HepG2 (cell line): ENCODE results near the gene SFTA2. TPM values are rescaled to one million over a fixed set of nuclear protein-coding genes. Genes with fewer than 3 reads are reported as not detected.

Source experiments
- AKAP8 ChIP-seq: sonication (generic); formaldehyde crosslinking; IDR thresholded peaks from 2 replicates; pipeline ENCODE4 v1.5.1; 2020; ENCODE audit warnings: mild to moderate bottlenecking, missing genetic modification reagents
- DZIP1 ChIP-seq: sonication (generic); formaldehyde crosslinking; IDR thresholded peaks from 2 replicates; pipeline ENCODE4 v1.5.0; 2020; ENCODE audit warnings: mild to moderate bottlenecking, missing genetic modification reagents
- GMEB1 ChIP-seq: sonication (generic); formaldehyde crosslinking; IDR thresholded peaks from 2 replicates; pipeline ENCODE4 v1.5.1; 2020; ENCODE audit warnings: missing genetic modification reagents, mild to moderate bottlenecking, borderline replicate concordance
- KDM3A ChIP-seq: IDR thresholded peaks from 2 replicates; pipeline ENCODE4 v1.6.1; 2018; ENCODE audit warnings: low read depth, missing compliant biosample characterization
- KDM5A ChIP-seq: fragments of 200-600 bp; sonication (generic); IDR thresholded peaks from 2 replicates; pipeline ENCODE4 v1.7.0; 2018; ENCODE audit warnings: antibody characterized with exemption, mild to moderate bottlenecking, low read length, borderline replicate concordance
- NFE2 ChIP-seq: sonication (generic); formaldehyde crosslinking; IDR thresholded peaks from 2 replicates; pipeline ENCODE4 v1.4.0; 2020; ENCODE audit warnings: missing genetic modification reagents
- NFYC ChIP-seq: IDR thresholded peaks from 2 replicates; pipeline ENCODE4 v1.6.1; 2016; ENCODE audit warnings: missing genetic modification reagents, missing compliant biosample characterization
- PHF20 ChIP-seq: sonication (generic); formaldehyde crosslinking; IDR thresholded peaks from 2 replicates; pipeline ENCODE4 v1.5.0; 2020; ENCODE audit warnings: mild to moderate bottlenecking, missing genetic modification reagents
- RFX5 ChIP-seq: IDR thresholded peaks from 2 replicates; pipeline ENCODE4 v1.6.1; 2011; ENCODE audit warnings: low read depth, low read length, improper control_type of control experiment
- SOX5 ChIP-seq: IDR thresholded peaks from 2 replicates; pipeline ENCODE4 v1.6.1; 2016; ENCODE audit warnings: borderline replicate concordance
- ZNF546 ChIP-seq: sonication (generic); formaldehyde crosslinking; conservative IDR thresholded peaks from 2 replicates; pipeline ENCODE4 v1.8.1; 2023; ENCODE audit warnings: mild to moderate bottlenecking, missing genetic modification reagents
- ZNF562 ChIP-seq: sonication (generic); formaldehyde crosslinking; IDR thresholded peaks from 2 replicates; pipeline ENCODE4 v1.8.0; 2022; ENCODE audit warnings: missing genetic modification reagents, borderline replicate concordance
- ZNF713 ChIP-seq: sonication (generic); formaldehyde crosslinking; IDR thresholded peaks from 2 replicates; pipeline ENCODE4 v1.4.0; 2020; ENCODE audit warnings: mild to moderate bottlenecking, missing genetic modification reagents
- ZNF891 ChIP-seq: sonication (generic); formaldehyde crosslinking; IDR thresholded peaks from 2 replicates; pipeline ENCODE4 v1.5.0; 2020; ENCODE audit warnings: mild to moderate bottlenecking, missing genetic modification reagents
- polyA plus RNA-seq, 8 experiments: library from polyadenylated mRNA; depleted of rRNA in 3 of 8; stranded (reverse) in 7 of 8; unstranded in 1 of 8; fragments of >200 nt; fragmentation: Illumina TruSeq in 4 of 8; extraction: Trizol in 4 of 8; gene quantifications; 2 replicates each; pipeline versions ENCODE4 v1.2.1 to v1.2.3, GENCODE V29; 2011 to 2016; ENCODE audit warnings: low read depth in 4 of 8, missing spikeins in 1 of 8, mixed read lengths in 1 of 8; ENCODE audit not compliant: insufficient read depth in 1 of 8
- total RNA-seq, 5 experiments: library from RNA; depleted of rRNA; stranded (reverse); fragments of >200 nt; fragmentation: Illumina TruSeq; extraction: Trizol; gene quantifications; 2 replicates each; pipeline ENCODE4 v1.2.3, GENCODE V29; 2016; ENCODE audit warnings: low read depth in 1 of 5
- TF ChIP-seq, protein P1 (sequence below): sonication (generic); formaldehyde crosslinking; IDR thresholded peaks from 2 replicates; pipeline ENCODE4 v1.4.0; 2020; ENCODE audit warnings: mild to moderate bottlenecking, missing genetic modification reagents

The SFTA2 gene
- total and polyA plus RNA-seq, 2 of the 13 experiments (the other 11 are each of a cell fraction or from before 2014, with no cell fraction given), result not detected

DNA sequence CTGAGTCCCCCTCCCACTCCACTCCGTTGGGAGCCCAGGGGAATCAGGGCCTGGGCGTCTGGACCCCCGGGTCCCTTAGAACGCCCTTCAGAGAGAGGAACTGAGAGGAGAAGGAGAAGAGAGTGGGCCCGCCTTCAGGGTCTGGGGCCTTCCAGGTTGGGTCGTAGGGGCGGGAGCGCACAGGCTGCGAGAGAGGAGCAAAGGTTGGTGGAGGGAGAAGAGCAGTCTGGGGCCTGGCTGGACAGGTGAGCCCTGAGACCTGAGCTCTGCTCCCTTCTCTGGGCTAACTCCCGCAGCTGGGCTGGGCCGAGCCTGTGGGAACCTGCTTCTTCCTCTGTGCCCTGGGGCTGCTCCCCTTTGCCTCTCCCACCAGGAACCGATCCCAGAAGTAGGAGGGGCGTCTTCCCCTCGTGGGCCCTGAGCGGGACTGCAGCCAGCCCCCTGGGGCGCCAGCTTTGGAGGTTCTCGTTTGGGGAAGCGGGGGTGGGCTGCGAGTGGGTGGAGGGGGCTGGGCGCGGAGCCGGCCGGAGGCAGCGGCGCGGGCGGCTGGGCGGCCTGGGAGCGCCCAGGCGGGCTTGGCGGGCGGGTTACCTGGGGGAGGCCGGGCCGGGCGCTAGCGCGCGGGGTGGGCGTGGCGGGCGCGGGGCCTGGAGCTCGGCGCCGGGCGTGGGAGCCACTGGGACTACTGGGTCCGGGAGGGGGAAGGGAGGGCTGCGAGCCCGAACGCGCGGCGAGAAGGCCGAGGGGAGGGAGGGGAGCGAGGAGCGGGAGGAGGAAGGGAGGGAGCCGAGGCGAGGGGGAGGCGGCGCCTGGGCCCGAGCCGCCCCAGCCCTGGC is 48.1 kb downstream of the SFTA2 start, which contains the start of gene DDR1 (continued):
- TF ChIP-seq, protein P1, sequence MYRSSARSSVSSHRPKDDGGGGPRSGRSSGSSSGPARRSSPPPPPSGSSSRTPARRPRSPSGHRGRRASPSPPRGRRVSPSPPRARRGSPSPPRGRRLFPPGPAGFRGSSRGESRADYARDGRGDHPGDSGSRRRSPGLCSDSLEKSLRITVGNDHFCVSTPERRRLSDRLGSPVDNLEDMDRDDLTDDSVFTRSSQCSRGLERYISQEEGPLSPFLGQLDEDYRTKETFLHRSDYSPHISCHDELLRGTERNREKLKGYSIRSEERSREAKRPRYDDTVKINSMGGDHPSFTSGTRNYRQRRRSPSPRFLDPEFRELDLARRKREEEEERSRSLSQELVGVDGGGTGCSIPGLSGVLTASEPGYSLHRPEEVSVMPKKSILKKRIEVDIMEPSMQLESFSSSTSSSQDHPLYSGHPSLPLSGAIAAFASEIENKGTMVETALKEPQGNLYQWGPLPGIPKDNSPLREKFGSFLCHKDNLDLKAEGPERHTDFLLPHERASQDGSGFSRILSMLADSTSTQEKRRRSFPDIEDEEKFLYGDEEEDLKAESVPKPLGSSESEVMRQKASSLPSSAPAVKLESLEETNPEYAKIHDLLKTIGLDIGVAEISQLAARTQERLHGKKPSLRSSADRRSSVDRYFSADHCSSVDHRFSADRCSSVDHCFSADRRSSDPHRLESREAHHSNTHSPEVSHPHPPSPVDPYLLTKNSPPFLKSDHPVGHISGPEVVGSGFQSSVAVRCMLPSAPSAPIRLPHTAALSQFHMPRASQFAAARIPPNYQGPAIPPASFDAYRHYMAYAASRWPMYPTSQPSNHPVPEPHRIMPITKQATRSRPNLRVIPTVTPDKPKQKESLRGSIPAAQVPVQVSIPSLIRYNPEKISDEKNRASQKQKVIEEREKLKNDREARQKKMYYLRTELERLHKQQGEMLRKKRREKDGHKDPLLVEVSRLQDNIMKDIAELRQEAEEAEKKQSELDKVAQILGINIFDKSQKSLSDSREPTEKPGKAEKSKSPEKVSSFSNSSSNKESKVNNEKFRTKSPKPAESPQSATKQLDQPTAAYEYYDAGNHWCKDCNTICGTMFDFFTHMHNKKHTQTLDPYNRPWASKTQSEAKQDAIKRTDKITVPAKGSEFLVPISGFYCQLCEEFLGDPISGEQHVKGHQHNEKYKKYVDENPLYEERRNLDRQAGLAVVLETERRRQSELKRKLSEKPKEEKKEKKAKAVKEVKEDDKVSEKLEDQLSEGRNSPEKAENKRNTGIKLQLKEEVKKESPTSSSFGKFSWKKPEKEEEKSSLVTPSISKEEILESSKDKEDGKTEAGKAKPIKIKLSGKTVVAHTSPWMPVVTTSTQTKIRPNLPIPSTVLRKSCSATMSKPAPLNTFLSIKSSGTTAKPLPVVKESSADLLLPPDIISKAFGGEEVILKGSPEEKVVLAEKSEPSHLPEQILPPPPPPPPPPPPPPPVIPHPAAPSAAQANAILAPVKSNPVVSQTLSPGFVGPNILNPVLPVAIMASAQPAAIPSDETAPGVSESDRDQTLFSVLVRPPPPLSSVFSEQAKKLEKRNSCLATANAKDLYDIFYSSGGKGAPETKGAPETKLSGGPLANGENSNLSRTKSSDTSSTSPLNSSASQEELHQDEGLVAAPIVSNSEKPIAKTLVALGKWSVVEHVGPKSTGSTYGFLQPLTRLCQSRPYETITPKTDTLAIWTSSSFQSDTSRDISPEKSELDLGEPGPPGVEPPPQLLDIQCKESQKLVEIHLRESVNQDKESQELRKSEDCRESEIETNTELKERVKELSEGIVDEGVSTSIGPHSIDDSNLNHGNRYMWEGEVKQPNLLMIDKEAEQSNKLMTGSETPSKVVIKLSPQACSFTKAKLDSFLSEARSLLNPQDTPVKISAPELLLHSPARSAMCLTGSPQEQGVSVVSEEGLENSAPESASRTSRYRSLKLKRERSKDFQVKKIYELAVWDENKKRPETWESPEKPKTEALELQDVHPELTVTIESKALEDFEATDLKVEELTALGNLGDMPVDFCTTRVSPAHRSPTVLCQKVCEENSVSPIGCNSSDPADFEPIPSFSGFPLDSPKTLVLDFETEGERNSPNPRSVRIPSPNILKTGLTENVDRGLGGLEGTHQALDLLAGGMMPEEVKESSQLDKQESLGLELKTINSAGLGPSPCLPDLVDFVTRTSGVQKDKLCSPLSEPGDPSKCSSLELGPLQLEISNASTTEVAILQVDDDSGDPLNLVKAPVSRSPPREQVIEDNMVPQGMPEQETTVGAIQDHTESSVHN, result no peak
- no peak for TF ChIP-seq GMEB1
- no peak for TF ChIP-seq ZNF713 (CRISPR knock-in tag)
- no peak for TF ChIP-seq NFYC
- TF ChIP-seq ZNF546 (CRISPR knock-in tag), result no peak
- no peak for TF ChIP-seq KDM5A
- no peak; the same call in 1 of the 2 replicates for TF ChIP-seq KDM3A (CRISPR knock-in tag)
- TF ChIP-seq ZNF891, result no peak
- TF ChIP-seq SOX5 (CRISPR knock-in tag), result no peak
- TF ChIP-seq DZIP1 (CRISPR knock-in tag), result no peak
- no peak for TF ChIP-seq RFX5
- TF ChIP-seq ZNF562, result no peak
- TF ChIP-seq PHF20, result no peak; the same call in 1 of the 2 replicates
- TF ChIP-seq NFE2, result no peak
- no peak for TF ChIP-seq AKAP8 (CRISPR knock-in tag)
